Measurements from ENCODE around the gene SOX5.

DNA sequence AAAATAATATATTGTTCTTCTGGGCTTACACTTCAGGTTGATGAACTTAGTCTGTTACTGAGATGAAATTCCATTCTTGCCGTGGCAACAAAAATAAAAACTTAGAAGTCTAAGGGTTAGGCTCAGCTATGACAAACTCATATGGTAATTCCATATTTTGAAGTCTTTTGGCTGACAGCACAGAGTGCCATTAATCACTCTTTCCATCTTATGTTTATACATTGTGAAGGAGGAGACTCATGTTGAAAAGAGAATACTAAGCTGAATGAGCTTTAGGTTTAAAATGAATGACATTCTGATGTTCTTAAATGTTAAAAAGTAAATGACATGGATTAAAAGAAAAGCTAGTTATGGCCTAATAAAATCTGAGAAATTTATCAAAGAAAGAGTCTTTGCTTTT, 291.9 kb downstream of the SOX5 start:
- TF ChIP-seq, protein P1, sequence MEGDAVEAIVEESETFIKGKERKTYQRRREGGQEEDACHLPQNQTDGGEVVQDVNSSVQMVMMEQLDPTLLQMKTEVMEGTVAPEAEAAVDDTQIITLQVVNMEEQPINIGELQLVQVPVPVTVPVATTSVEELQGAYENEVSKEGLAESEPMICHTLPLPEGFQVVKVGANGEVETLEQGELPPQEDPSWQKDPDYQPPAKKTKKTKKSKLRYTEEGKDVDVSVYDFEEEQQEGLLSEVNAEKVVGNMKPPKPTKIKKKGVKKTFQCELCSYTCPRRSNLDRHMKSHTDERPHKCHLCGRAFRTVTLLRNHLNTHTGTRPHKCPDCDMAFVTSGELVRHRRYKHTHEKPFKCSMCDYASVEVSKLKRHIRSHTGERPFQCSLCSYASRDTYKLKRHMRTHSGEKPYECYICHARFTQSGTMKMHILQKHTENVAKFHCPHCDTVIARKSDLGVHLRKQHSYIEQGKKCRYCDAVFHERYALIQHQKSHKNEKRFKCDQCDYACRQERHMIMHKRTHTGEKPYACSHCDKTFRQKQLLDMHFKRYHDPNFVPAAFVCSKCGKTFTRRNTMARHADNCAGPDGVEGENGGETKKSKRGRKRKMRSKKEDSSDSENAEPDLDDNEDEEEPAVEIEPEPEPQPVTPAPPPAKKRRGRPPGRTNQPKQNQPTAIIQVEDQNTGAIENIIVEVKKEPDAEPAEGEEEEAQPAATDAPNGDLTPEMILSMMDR (conservative IDR thresholded peaks at IDR 0.05; ENCODE audit: low read length): no peak
- TF ChIP-seq EZH2phosphoT487 (IDR thresholded peaks at IDR 0.05; ENCODE audit: borderline replicate concordance): no peak
